ENCODE data around the gene ZNF674. TPM values are rescaled to one million over a fixed set of nuclear protein-coding genes. Genes with fewer than 3 reads are reported as not detected.
A peak's percentile ranks its signal among the peaks of the same experiment; 100 is the strongest.
"Not testable (repeated sequence)": the region's sequence is repeated elsewhere in the genome, so short reads cannot be mapped to it uniquely, and the experiment has no call there.

ZNF674 gene
- total and polyA plus RNA-seq, 9 of the 15 experiments (the other 6 are each of a cell fraction or from before 2014, with no cell fraction given), result 1.2 to 4.7 (median 2.6) TPM

GRCh38 chrX:46531442-46531841 is 13.8 kb downstream of the ZNF674 start (continued):
- TF ChIP-seq, protein P1, sequence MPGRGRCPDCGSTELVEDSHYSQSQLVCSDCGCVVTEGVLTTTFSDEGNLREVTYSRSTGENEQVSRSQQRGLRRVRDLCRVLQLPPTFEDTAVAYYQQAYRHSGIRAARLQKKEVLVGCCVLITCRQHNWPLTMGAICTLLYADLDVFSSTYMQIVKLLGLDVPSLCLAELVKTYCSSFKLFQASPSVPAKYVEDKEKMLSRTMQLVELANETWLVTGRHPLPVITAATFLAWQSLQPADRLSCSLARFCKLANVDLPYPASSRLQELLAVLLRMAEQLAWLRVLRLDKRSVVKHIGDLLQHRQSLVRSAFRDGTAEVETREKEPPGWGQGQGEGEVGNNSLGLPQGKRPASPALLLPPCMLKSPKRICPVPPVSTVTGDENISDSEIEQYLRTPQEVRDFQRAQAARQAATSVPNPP (IDR thresholded peaks at IDR 0.05; ENCODE audit: borderline replicate concordance, insufficient read depth, insufficient read length), result no peak
- TF ChIP-seq CBFA2T3 (IDR thresholded peaks at IDR 0.05), result peak; percentile 68

- H2AFZ ChIP-seq (ENCODE audit: low read depth, low read length); FAIRE-seq; H3K27ac ChIP-seq (ENCODE audit: extremely low read depth, low read depth, low read length); H3K4me1 ChIP-seq (replicated peaks in 1 of 2; ENCODE audit: control insufficient read depth in 2 of 2, insufficient read depth in 2 of 2, low read length in 2 of 2); H3K4me2 ChIP-seq (ENCODE audit: insufficient read depth, low read length); ATAC-seq; POLR2A ChIA-PET; in situ Hi-C loops (cut with MboI); H3K27me3 ChIP-seq (ENCODE audit: control insufficient read depth in 2 of 2, insufficient read depth in 2 of 2, low read length in 2 of 2); H4K20me1 ChIP-seq (replicated peaks; ENCODE audit: control insufficient read depth, insufficient read depth, low read length); H3K9me1 ChIP-seq (ENCODE audit: control insufficient read depth, insufficient read depth, low read length); H3K9me3 ChIP-seq (replicated peaks; ENCODE audit: control insufficient read depth, insufficient read depth, low read depth, low read length); intact Hi-C loops (cut with micrococcal nuclease); H3K9ac ChIP-seq (ENCODE audit: insufficient read depth in 1 of 2, low read depth in 2 of 2, low read length in 2 of 2); DNase-seq (ENCODE audit: extremely low read depth in 1 of 4, low spot score in 3 of 4); H3K36me3 ChIP-seq (ENCODE audit: control insufficient read depth, insufficient read depth, low read length); H3K4me3 ChIP-seq; CTCF ChIA-PET (ENCODE audit: low intra/inter-chr PET ratio); BruUV-seq (replicated peaks); H3K79me2 ChIP-seq (ENCODE audit: control insufficient read depth, insufficient read depth, low read length): not testable (repeated sequence)
- 71% methylated on average over 1 of the region's 1 CpG for WGBS (ENCODE audit: insufficient coverage, low coverage, missing lambda C conversion rate)
These were observed 14.8 kb downstream of the ZNF674 start for GRCh38 chrX:46530404-46530908.

DNA sequence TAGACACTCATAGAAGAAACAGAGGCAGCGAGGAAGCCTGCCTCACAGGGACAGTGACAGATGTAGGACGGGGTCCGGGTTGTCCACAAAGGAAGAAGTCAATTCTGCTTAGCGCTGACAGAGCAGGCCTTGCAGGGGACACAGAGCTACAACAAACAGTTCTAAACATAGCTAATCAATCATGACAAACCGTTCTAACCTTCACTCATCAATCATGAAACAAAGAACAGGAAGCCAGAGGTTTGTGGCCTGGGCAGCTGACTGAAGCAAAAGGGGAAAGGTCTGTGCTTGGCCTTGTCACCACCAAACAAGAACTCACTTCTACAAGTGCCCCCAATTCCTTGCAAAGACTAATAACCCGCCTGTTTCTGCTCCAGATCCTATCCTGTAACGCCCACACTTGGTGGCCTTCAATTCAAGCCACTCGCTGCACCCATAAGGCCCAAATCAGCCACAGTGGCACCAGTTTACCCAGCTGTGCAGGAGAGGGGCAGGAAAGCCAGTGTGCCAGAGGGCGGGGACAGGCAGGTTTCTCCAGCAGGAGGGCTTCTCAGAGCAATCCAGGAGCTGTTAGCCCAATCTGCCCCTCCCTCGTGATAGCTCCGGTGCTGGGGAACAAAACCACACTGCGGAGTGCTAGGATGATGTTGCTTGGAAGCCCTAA is 15.3 kb downstream of the ZNF674 start:
- H3K27me3 ChIP-seq (ENCODE audit: control insufficient read depth in 2 of 2, insufficient read depth in 2 of 2, low read length in 2 of 2); POLR2A ChIA-PET; CTCF ChIA-PET (ENCODE audit: low intra/inter-chr PET ratio); H2AFZ ChIP-seq (ENCODE audit: low read depth, low read length); H4K20me1 ChIP-seq (replicated peaks; ENCODE audit: control insufficient read depth, insufficient read depth, low read length); H3K4me2 ChIP-seq (ENCODE audit: insufficient read depth, low read length); H3K79me2 ChIP-seq (ENCODE audit: control insufficient read depth, insufficient read depth, low read length); BruUV-seq (replicated peaks); intact Hi-C loops (cut with micrococcal nuclease); H3K4me3 ChIP-seq; H3K9ac ChIP-seq (ENCODE audit: insufficient read depth in 1 of 2, low read depth in 2 of 2, low read length in 2 of 2); ATAC-seq; H3K36me3 ChIP-seq (ENCODE audit: control insufficient read depth, insufficient read depth, low read length); in situ Hi-C loops (cut with MboI); H3K9me1 ChIP-seq (ENCODE audit: control insufficient read depth, insufficient read depth, low read length); H3K9me3 ChIP-seq (replicated peaks; ENCODE audit: control insufficient read depth, insufficient read depth, low read depth, low read length); H3K4me1 ChIP-seq (replicated peaks in 1 of 2; ENCODE audit: control insufficient read depth in 2 of 2, insufficient read depth in 2 of 2, low read length in 2 of 2); H3K27ac ChIP-seq (ENCODE audit: extremely low read depth, low read depth, low read length); DNase-seq (ENCODE audit: extremely low read depth in 1 of 4, low spot score in 3 of 4): not testable (repeated sequence)
- WGBS (ENCODE audit: insufficient coverage, low coverage, missing lambda C conversion rate), result 44% methylated on average over 11 of the region's 12 CpGs
- peak; percentile 11 for FAIRE-seq

GRCh38 chrX:46528640-46529039 is 16.6 kb downstream of the ZNF674 start:
- POLR2A ChIA-PET, result not testable (repeated sequence)
- 40% methylated on average over 2 of the region's 6 CpGs for WGBS (ENCODE audit: insufficient coverage, low coverage, missing lambda C conversion rate)

More at GRCh38 chrX:46528640-46529039, 16.6 kb downstream of the ZNF674 start:
- H3K4me1 ChIP-seq (replicated peaks in 1 of 2; ENCODE audit: control insufficient read depth in 2 of 2, insufficient read depth in 2 of 2, low read length in 2 of 2); H3K9me3 ChIP-seq (replicated peaks; ENCODE audit: control insufficient read depth, insufficient read depth, low read depth, low read length); H4K20me1 ChIP-seq (replicated peaks; ENCODE audit: control insufficient read depth, insufficient read depth, low read length); H3K36me3 ChIP-seq (ENCODE audit: control insufficient read depth, insufficient read depth, low read length); H3K9me1 ChIP-seq (ENCODE audit: control insufficient read depth, insufficient read depth, low read length); CTCF ChIA-PET (ENCODE audit: low intra/inter-chr PET ratio); ATAC-seq; H3K4me2 ChIP-seq (ENCODE audit: insufficient read depth, low read length); FAIRE-seq; H3K27me3 ChIP-seq (ENCODE audit: control insufficient read depth in 2 of 2, insufficient read depth in 2 of 2, low read length in 2 of 2); DNase-seq (ENCODE audit: extremely low read depth in 1 of 4, low spot score in 3 of 4); intact Hi-C loops (cut with micrococcal nuclease); H3K27ac ChIP-seq (ENCODE audit: extremely low read depth, low read depth, low read length); H3K79me2 ChIP-seq (ENCODE audit: control insufficient read depth, insufficient read depth, low read length); in situ Hi-C loops (cut with MboI); H3K9ac ChIP-seq (ENCODE audit: insufficient read depth in 1 of 2, low read depth in 2 of 2, low read length in 2 of 2); H3K4me3 ChIP-seq; H2AFZ ChIP-seq (ENCODE audit: low read depth, low read length); BruUV-seq (replicated peaks): not testable (repeated sequence)

All from K562 (cell line).